Measurements from ENCODE around the gene CSNK1G2. TPM values are rescaled to one million over a fixed set of nuclear protein-coding genes. Genes with fewer than 3 reads are reported as not detected.

CSNK1G2 gene
- total RNA-seq, 6 experiments from 2014 or later = 44.8 to 52.0 (median 51.1) TPM

GRCh38 chr19:1912760-1913505, 28.0 kb upstream of the CSNK1G2 start:
- no peak for TF ChIP-seq CTCF (IDR thresholded peaks at IDR 0.05)
- Mint-ChIP-seq H3K9me3 (no peaks in the 10 kb centered on the region), H3K4me3 (no peak overlapping the region), H3K36me3 (ENCODE audit: low read depth) (no peaks in the 10 kb centered on the region), H3K4me1 (ENCODE audit: low read depth) (peaks cover 6% of the 10 kb centered on the region; the same call in 1 of the 2 replicates), H3K27ac (no peak overlapping the region), H3K27me3 (ENCODE audit: insufficient read depth) (peaks cover under 1% of the 10 kb centered on the region; the same call in 1 of the 2 replicates)
- DNase-seq = no peak

DNA sequence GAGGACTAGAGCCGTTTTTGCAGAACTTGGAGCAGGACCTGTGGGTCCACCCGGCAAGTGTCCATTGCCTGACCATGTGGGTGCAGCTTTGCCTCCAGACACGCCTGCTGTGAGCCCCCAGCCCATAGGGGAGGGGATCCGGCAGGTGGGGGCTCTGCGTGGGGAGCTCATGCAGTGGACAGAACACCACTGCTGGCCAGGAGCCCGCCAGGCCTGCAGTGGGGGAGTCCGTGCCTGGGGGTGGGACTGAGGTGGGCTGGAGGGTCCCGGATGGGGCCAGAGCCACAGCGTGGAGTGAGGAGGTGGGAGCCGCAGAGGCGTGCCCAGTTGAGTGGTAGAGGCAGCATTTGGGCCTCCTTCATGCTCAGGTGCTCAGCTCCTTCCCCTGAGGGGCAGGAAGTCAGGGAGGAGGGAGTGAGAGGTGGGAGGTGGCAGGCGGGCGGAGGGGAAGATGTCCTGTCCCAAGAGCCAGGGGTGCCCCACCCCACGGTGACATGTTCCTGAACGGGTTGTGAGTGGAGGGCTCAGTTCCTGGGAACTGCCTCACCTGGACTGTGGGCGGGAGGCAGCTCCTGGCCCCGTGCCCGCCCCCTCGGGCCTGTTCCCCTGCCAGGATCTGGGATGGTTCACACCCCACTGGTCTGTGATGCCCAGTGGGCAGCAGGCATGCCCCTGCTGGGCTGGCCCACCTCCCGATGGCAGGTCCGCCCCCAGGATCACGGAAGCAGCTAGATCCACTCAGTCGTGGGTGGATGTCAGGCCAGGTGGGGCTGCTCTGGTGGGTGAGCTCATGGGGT, 27.0 kb upstream of the CSNK1G2 start:
- H3K4me3 Mint-ChIP-seq = no peak overlapping the region
- no peaks in the 10 kb centered on the region for H3K36me3 Mint-ChIP-seq (ENCODE audit: low read depth)
- H3K4me1 Mint-ChIP-seq (ENCODE audit: low read depth) = peaks cover 6% of the 10 kb centered on the region; the same call in 1 of the 2 replicates
- peaks cover 2% of the 10 kb centered on the region; the same call in 1 of the 2 replicates for H3K27me3 Mint-ChIP-seq (ENCODE audit: insufficient read depth)
- no peaks in the 10 kb centered on the region for H3K9me3 Mint-ChIP-seq
- no peak overlapping the region for H3K27ac Mint-ChIP-seq
- no peak for TF ChIP-seq CTCF (IDR thresholded peaks at IDR 0.05)
- DNase-seq = no peak

DNA sequence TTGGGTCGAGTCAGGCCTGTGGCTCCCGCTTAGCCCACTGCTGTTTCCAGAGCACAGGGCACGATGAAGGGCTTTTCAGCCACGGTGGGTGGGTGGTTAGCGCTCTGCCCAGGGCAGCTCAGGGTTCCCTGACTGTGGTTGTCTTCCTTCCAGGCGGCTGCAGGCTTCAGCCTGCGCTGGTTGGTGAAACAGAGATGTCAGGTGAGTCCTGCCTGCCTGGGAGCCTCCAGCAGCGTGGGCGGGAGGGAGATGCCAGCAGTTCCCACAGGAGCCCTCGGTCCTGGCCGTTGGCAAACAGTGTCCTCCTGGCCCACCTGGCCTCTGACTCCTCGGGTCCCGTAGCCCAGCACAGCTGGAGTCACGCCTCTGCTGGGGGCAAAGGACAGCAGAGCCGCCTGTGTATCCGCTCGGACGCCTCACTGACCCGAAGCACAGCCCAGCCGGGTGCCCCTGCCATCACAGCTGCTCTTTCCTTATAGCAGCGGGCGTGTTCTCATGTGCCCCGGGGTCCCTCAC, 26.1 kb upstream of the CSNK1G2 start:
- Mint-ChIP-seq H3K9me3 (no peaks in the 10 kb centered on the region), H3K4me3 (no peak overlapping the region), H3K27me3 (ENCODE audit: insufficient read depth) (peaks cover 2% of the 10 kb centered on the region; the same call in 1 of the 2 replicates), H3K36me3 (ENCODE audit: low read depth) (no peaks in the 10 kb centered on the region), H3K4me1 (ENCODE audit: low read depth) (peaks cover 6% of the 10 kb centered on the region; the same call in 1 of the 2 replicates), H3K27ac (no peak overlapping the region)
- TF ChIP-seq CTCF (IDR thresholded peaks at IDR 0.05) = no peak
- DNase-seq = no peak

DNA sequence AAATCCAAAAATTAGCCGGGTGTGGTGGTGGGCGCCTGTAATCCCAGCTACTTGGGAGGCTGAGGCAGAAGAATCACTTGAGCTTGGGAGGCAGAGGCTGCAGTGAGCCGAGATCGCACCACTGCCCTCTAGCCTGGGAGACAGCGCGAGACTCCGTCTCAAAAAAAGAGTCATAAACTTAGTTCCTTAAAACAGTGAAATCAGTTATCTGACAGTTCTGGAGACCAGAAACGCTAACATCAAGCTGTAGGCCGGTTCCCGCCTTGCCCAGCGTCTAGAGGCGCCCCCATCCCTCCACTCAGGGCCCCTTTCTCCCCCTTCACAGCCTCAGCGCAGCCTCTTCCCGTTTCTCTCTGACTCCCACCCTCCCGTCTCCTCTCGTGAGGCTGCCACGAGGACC, 23.8 kb upstream of the CSNK1G2 start:
- no peak for DNase-seq
- Mint-ChIP-seq H3K4me3 (no peak overlapping the region), H3K4me1 (ENCODE audit: low read depth) (no peaks in the 10 kb centered on the region), H3K36me3 (ENCODE audit: low read depth) (no peaks in the 10 kb centered on the region), H3K27ac (no peak overlapping the region), H3K27me3 (ENCODE audit: insufficient read depth) (peaks cover 2% of the 10 kb centered on the region; the same call in 1 of the 2 replicates), H3K9me3 (no peaks in the 10 kb centered on the region)
- TF ChIP-seq CTCF (IDR thresholded peaks at IDR 0.05) = no peak

DNA sequence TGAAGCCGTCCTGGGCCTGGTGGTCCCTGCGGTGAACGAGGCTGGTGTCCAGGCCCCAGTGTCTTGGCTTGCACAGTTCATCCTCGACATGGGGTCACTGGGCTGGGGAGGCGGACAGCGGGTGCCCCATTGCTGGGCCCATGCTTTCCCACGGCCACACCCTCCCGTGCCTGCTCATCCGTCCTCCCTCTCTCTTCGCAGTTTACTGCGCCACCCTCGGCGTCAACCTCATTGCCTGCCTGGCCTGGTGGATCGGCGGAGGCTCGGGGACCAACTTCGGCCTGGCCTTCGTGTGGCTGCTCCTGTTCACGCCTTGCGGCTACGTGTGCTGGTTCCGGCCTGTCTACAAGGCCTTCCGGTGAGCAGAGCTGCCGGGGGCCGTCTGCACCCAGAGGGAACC, 23.0 kb upstream of the CSNK1G2 start:
- H3K4me3 Mint-ChIP-seq = no peak overlapping the region
- H3K9me3 Mint-ChIP-seq = no peaks in the 10 kb centered on the region
- peaks cover 2% of the 10 kb centered on the region; the same call in 1 of the 2 replicates for H3K27me3 Mint-ChIP-seq (ENCODE audit: insufficient read depth)
- TF ChIP-seq CTCF (IDR thresholded peaks at IDR 0.05) = no peak
- no peaks in the 10 kb centered on the region for H3K4me1 Mint-ChIP-seq (ENCODE audit: low read depth)
- H3K36me3 Mint-ChIP-seq (ENCODE audit: low read depth) = peaks cover 7% of the 10 kb centered on the region; the same call in 1 of the 2 replicates
- DNase-seq = no peak
- no peak overlapping the region for H3K27ac Mint-ChIP-seq
